ENCODE results near the gene TNFRSF13B. TPM values are rescaled to one million over a fixed set of nuclear protein-coding genes. Genes with fewer than 3 reads are reported as not detected.

Gene TNFRSF13B
- total and polyA plus RNA-seq, 10 of the 15 experiments (the other 5 are each of a cell fraction or from before 2014, with no cell fraction given), result 15.5 to 231 (median 119) TPM

DNA sequence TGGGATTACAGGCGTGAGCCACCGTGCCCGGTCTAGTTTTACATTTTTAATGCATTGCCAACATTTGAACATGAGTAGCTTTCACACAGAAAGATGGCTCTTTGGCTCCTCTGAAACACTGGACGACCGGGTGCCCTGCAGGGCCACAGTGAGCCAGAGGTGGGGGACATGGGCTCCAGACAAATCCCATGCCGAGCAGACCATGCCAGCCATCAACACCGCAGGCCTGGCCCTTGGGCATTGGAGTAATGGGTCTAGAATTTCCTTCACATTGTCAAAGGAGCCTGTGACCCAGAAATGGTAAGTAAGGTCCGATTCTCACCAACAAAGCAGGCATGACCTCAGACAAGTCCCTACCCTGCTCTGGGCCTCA lies 48.9 kb upstream of the TNFRSF13B start:
- Histone ChIP-seq H2AFZ (ENCODE audit: control insufficient read depth, low read depth, low read length) (no peak overlapping the region), H3K4me1 (ENCODE audit: control insufficient read depth, insufficient read depth, low read length) (peaks cover 10% of the 10 kb centered on the region), H3K9ac (ENCODE audit: control insufficient read depth, insufficient read depth, low read length) (no peak overlapping the region), H3K4me3 (no peak overlapping the region), H3K27ac (ENCODE audit: control insufficient read depth, insufficient read depth) (no peak overlapping the region), H3K4me2 (ENCODE audit: control insufficient read depth, insufficient read depth) (no peak overlapping the region), H3K9me3 (replicated peaks; ENCODE audit: control insufficient read depth, insufficient read depth, low read length) (no peaks in the 10 kb centered on the region), H3K79me2 (ENCODE audit: control insufficient read depth, insufficient read depth, low read length) (no peaks in the 10 kb centered on the region), H4K20me1 (ENCODE audit: control insufficient read depth, insufficient read depth) (no peaks in the 10 kb centered on the region), H3K27me3 (replicated peaks in 1 of 2; ENCODE audit: control insufficient read depth in 2 of 2, insufficient read depth in 2 of 2, low read length in 1 of 2) (no peaks in the 10 kb centered on the region; a peak in 1 of 4 replicates), H3K36me3 (ENCODE audit: control insufficient read depth in 2 of 2, insufficient read depth in 2 of 2, low read length in 1 of 2) (no peaks in the 10 kb centered on the region)
- FAIRE-seq (no peak), ATAC-seq (no peak), DNase-seq (ENCODE audit: low read depth, low spot score) (no peak)
- CTCF ChIA-PET, result no interaction called here
- POLR2A ChIA-PET, result no interaction called here
- RAD21 ChIA-PET (ENCODE audit: unreplicated experiment), result interaction anchor here (1.2 kb wide), 1 partner anchor 29 kb away, joined by 3 read pairs; no protein-coding TSS in a partner anchor
- no peak for TF ChIP-seq SREBF2 (IDR thresholded peaks at IDR 0.05; ENCODE audit: low read length)
- TF ChIP-seq KAT2A (conservative IDR thresholded peaks at IDR 0.05; ENCODE audit: control insufficient read depth, low read depth, low read length), result no peak
- TF ChIP-seq MTA3 (IDR thresholded peaks at IDR 0.05; ENCODE audit: borderline replicate concordance, low read length), result no peak
- no peak for TF ChIP-seq BHLHE40 (IDR thresholded peaks at IDR 0.05; ENCODE audit: borderline replicate concordance in 1 of 2, low read depth in 2 of 2, low read length in 1 of 2)
- in situ Hi-C loops (cut with MboI), result no loop called here
- WGBS (ENCODE audit: insufficient coverage, insufficient replicate concordance, low lambda C conversion rate, missing lambda C conversion rate), result 67% methylated on average over 8 of the region's 8 CpGs
- SMC1A ChIA-PET (ENCODE audit: uncharacterized antibody, unreplicated experiment), result no interaction called here
- no TSS peak for BruUV-seq (replicated peaks)
- intact Hi-C loops (cut with micrococcal nuclease; ENCODE audit: unreplicated experiment), result no loop called here

DNA sequence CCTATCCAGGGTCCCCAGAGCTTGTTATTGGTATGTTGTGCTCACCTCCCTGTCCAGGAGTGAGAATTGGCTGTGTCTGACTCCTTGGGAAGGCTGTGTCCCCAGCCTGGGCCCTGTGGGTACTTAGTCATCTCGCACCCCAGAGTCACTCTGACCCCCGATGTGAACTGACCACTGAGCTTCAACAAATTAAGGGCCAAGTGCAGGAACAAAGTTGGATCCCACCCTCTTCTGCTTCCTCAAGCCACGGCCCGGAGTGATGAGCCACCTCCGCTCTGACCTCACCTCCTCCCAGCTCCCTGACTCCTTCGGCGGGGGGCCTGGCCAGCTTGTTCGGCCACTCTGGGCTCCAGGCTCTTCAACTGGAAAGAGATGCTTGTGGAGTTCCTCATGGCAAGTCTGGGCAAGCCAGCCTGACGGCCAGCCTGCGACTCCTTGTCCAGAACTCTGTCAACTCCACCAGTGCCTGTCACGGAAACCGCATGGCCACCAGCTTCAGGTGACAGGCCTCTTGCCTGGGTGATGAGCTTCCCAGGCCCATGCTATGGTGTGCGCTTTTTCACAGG lies 48.1 kb upstream of the TNFRSF13B start:
- SMC1A ChIA-PET (ENCODE audit: uncharacterized antibody, unreplicated experiment), result interaction anchor here (0.9 kb wide), 1 partner anchor 723 kb away, joined by 3 read pairs; no protein-coding TSS in a partner anchor
- Histone ChIP-seq H3K9me3 (replicated peaks; ENCODE audit: control insufficient read depth, insufficient read depth, low read length) (no peaks in the 10 kb centered on the region), H3K9ac (ENCODE audit: control insufficient read depth, insufficient read depth, low read length) (no peak overlapping the region), H4K20me1 (ENCODE audit: control insufficient read depth, insufficient read depth) (no peaks in the 10 kb centered on the region), H3K27me3 (replicated peaks in 1 of 2; ENCODE audit: control insufficient read depth in 2 of 2, insufficient read depth in 2 of 2, low read length in 1 of 2) (no peaks in the 10 kb centered on the region; a peak in 1 of 4 replicates), H3K36me3 (ENCODE audit: control insufficient read depth in 2 of 2, insufficient read depth in 2 of 2, low read length in 1 of 2) (no peaks in the 10 kb centered on the region), H3K27ac (ENCODE audit: control insufficient read depth, insufficient read depth) (no peak overlapping the region), H3K79me2 (ENCODE audit: control insufficient read depth, insufficient read depth, low read length) (no peaks in the 10 kb centered on the region), H3K4me3 (no peak overlapping the region), H3K4me1 (ENCODE audit: control insufficient read depth, insufficient read depth, low read length) (peaks cover 10% of the 10 kb centered on the region), H3K4me2 (ENCODE audit: control insufficient read depth, insufficient read depth) (no peak overlapping the region), H2AFZ (ENCODE audit: control insufficient read depth, low read depth, low read length) (no peak overlapping the region)
- CTCF ChIA-PET, result interaction anchor here (0.6 kb wide), 1 partner anchor 399 kb away, joined by 3 read pairs; no protein-coding TSS in a partner anchor
- POLR2A ChIA-PET, result interaction anchor here (0.5 to 0.6 kb wide), 2 partner anchors 14 to 632 kb away, joined by 3 to 4 read pairs; no protein-coding TSS in a partner anchor
- intact Hi-C loops (cut with micrococcal nuclease; ENCODE audit: unreplicated experiment), result no loop called here
- BruUV-seq (replicated peaks), result no TSS peak
- 77% methylated on average over 13 of the region's 13 CpGs for WGBS (ENCODE audit: insufficient coverage, insufficient replicate concordance, low lambda C conversion rate, missing lambda C conversion rate)
- DNase-seq (ENCODE audit: low read depth, low spot score), result no peak
- RAD21 ChIA-PET (ENCODE audit: unreplicated experiment), result interaction anchor here (0.8 kb wide), 1 partner anchor 358 kb away, joined by 3 read pairs; no protein-coding TSS in a partner anchor
- in situ Hi-C loops (cut with MboI), result no loop called here
- FAIRE-seq, result no peak
- ATAC-seq, result no peak
- no peak for TF ChIP-seq CEBPB (IDR thresholded peaks at IDR 0.05; ENCODE audit: borderline replicate concordance in 1 of 2, low read depth in 2 of 2, low read length in 2 of 2)
- TF ChIP-seq, protein P1, sequence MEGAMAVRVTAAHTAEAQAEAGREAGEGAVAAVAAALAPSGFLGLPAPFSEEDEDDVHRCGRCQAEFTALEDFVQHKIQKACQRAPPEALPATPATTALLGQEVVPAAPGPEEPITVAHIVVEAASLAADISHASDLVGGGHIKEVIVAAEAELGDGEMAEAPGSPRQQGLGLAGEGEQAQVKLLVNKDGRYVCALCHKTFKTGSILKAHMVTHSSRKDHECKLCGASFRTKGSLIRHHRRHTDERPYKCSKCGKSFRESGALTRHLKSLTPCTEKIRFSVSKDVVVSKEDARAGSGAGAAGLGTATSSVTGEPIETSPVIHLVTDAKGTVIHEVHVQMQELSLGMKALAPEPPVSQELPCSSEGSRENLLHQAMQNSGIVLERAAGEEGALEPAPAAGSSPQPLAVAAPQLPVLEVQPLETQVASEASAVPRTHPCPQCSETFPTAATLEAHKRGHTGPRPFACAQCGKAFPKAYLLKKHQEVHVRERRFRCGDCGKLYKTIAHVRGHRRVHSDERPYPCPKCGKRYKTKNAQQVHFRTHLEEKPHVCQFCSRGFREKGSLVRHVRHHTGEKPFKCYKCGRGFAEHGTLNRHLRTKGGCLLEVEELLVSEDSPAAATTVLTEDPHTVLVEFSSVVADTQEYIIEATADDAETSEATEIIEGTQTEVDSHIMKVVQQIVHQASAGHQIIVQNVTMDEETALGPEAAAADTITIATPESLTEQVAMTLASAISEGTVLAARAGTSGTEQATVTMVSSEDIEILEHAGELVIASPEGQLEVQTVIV (IDR thresholded peaks at IDR 0.05; ENCODE audit: borderline replicate concordance, partially characterized antibody), result no peak
- no peak for TF ChIP-seq ZNF274 (IDR thresholded peaks at IDR 0.05; ENCODE audit: insufficient read depth, insufficient read length)
- TF ChIP-seq SREBF1 (IDR thresholded peaks at IDR 0.05; ENCODE audit: low read length), result no peak
- no peak for TF ChIP-seq TCF7 (IDR thresholded peaks at IDR 0.05; ENCODE audit: borderline replicate concordance)
- TF ChIP-seq, protein P2, sequence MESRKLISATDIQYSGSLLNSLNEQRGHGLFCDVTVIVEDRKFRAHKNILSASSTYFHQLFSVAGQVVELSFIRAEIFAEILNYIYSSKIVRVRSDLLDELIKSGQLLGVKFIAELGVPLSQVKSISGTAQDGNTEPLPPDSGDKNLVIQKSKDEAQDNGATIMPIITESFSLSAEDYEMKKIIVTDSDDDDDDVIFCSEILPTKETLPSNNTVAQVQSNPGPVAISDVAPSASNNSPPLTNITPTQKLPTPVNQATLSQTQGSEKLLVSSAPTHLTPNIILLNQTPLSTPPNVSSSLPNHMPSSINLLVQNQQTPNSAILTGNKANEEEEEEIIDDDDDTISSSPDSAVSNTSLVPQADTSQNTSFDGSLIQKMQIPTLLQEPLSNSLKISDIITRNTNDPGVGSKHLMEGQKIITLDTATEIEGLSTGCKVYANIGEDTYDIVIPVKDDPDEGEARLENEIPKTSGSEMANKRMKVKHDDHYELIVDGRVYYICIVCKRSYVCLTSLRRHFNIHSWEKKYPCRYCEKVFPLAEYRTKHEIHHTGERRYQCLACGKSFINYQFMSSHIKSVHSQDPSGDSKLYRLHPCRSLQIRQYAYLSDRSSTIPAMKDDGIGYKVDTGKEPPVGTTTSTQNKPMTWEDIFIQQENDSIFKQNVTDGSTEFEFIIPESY (IDR thresholded peaks at IDR 0.05), result no peak
- TF ChIP-seq ZBED1 (IDR thresholded peaks at IDR 0.05; ENCODE audit: borderline replicate concordance), result no peak
- no peak for TF ChIP-seq NR2C1 (IDR thresholded peaks at IDR 0.05)
